IPS-NIHi7 (cell line): ENCODE data around the gene TMPRSS4.

Source experiments
- DNase-seq: peaks from one replicate; pipeline ENCODE4 v3.0.0; 2012; ENCODE audit warnings: mixed read lengths; ENCODE audit errors: extremely low spot score

TMPRSS4 gene

GRCh38 chr11:118105657-118106305 lies 28.9 kb downstream of the TMPRSS4 start:
- no peak for DNase-seq

DNA sequence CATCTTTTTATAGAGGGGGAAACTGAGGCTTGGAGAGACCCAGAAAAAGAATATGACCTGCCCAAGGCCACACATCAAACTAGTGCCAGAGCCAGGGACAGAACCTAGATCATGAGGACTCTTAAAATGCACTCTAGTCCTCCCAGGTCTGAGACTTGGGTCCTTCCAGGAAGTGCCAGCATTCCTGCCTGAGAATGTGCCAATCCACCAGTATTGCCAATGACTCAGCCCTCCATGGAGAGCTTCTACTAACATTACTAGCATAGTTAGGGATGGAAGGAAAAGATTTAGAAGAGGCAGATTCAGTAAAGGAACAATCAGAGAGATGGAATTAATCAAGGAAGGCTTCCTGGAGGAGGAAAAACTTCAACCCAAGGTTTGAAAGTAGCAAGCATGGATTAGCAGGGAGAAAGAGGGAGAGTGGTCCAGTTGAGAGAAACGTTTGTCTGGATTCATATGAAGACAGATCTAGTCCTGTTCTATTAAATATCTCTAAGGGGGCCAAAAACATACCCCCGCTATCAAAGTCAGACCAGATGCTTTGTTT lies 30.0 kb downstream of the TMPRSS4 start:
- no peak for DNase-seq

- peak; percentile 58 for DNase-seq
These were observed 31.6 kb downstream of the TMPRSS4 start for GRCh38 chr11:118108513-118108912.

- DNase-seq = no peak
These were observed 32.4 kb downstream of the TMPRSS4 start for GRCh38 chr11:118109231-118109630.

- DNase-seq = no peak
These were observed 34.3 kb downstream of the TMPRSS4 start for GRCh38 chr11:118111019-118111743.

GRCh38 chr11:118111744-118112035 lies 34.8 kb downstream of the TMPRSS4 start:
- no peak for DNase-seq

DNA sequence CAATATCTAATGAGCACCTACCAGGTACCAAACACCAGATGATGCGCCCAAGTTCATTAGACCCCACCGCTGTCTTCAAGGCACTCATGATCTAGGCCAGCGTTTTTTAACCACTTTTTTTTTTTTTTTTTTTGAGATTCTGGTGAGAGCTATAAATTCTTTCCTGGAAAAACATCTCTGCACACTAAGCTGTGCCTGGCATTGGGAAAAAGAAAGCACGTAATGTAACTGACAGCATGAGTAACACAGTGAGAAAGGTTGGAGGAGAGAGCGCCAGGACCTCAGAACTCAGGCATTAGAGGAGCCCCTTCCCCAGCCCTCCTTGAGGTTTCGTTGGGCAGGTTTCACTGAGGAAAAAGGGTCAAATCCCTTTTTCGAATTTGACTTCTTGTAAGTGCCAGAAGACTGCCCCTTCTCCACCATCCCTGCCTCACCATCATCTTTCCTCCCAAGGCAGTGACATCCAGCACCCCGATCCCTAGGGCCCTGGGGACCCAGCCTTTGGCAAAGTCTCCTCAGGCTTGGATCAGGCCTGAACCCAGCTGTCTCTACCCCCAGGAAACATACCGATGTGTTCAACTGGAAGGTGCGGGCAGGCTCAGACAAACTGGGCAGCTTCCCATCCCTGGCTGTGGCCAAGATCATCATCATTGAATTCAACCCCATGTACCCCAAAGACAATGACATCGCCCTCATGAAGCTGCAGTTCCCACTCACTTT lies 36.0 kb downstream of the TMPRSS4 start:
- no peak for DNase-seq

DNA sequence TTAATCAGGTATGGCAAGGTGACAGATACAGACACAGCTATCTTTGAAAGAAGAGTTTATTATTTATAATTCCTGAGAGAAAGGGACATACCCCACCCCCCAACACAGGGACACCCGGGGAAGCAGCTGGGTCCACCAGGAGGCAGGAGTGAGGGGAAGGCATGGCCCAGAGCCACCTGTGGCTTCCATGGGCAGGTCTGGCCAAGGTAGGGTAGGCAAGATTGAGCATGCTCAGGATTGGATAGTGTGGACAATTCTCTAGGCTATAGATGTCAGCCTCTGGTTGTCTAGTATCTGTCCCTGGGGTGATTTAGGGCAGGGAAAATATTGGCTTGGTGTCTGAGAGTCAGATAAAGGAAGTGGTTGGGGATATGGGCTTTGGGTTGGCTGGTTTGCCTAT lies 37.4 kb downstream of the TMPRSS4 start:
- DNase-seq = no peak

GRCh38 chr11:118115048-118115447 lies 38.2 kb downstream of the TMPRSS4 start:
- no peak for DNase-seq

DNA sequence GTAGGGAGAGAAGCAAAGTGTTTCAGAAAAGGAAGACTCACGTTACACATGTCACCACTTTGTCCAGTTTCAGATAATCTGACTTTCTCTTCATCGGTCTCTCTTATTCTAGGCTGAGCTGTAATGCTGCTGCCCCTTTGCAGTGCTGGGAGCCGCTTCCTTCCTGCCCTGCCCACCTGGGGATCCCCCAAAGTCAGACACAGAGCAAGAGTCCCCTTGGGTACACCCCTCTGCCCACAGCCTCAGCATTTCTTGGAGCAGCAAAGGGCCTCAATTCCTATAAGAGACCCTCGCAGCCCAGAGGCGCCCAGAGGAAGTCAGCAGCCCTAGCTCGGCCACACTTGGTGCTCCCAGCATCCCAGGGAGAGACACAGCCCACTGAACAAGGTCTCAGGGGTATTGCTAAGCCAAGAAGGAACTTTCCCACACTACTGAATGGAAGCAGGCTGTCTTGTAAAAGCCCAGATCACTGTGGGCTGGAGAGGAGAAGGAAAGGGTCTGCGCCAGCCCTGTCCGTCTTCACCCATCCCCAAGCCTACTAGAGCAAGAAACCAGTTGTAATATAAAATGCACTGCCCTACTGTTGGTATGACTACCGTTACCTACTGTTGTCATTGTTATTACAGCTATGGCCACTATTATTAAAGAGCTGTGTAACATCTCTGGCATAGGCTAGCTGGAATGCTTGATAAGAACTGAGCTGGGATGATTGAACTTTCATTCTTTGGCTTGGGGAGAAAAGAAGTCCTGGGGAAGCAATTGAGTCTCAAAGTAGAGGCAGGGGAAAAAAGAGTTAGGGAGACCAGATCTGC lies 41.1 kb downstream of the TMPRSS4 start:
- DNase-seq = no peak

GRCh38 chr11:118120793-118121192 lies 43.9 kb downstream of the TMPRSS4 start:
- no peak for DNase-seq

DNA sequence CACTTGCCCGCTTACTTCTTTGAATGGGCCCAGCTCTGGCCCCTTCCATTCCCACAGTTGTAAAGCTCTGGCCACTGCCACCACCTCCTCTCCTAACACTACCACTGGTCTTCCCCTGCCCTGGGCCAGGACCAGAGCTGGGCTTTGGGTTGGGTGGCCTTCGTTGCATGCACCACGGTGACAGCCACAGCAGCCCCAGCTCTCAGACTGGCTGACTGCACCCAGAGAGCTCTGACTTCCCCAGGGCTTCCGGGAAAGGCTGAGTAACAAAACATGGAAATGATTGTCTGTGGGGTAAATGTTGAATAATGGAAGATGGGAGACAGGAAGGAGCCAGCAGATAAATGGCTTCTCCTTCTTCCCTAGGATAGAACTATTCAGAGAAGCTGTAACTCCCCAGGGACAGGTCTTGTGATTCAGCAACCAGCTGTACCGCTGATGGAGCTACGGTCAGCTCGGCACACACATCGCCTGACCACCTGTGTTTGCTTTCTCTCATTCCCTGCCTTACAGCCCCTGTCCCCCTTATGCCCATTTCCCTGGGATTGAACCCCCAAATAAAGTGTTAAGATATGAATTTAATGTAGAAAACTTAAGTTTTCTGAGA lies 48.2 kb downstream of the TMPRSS4 start:
- DNase-seq = no peak

GRCh38 chr11:118126082-118126838 lies 49.4 kb downstream of the TMPRSS4 start:
- no peak for DNase-seq

GRCh38 chr11:118128310-118128709 lies 51.4 kb downstream of the TMPRSS4 start:
- no peak for DNase-seq

GRCh38 chr11:118128721-118129470 lies 52.0 kb downstream of the TMPRSS4 start:
- no peak for DNase-seq

DNA sequence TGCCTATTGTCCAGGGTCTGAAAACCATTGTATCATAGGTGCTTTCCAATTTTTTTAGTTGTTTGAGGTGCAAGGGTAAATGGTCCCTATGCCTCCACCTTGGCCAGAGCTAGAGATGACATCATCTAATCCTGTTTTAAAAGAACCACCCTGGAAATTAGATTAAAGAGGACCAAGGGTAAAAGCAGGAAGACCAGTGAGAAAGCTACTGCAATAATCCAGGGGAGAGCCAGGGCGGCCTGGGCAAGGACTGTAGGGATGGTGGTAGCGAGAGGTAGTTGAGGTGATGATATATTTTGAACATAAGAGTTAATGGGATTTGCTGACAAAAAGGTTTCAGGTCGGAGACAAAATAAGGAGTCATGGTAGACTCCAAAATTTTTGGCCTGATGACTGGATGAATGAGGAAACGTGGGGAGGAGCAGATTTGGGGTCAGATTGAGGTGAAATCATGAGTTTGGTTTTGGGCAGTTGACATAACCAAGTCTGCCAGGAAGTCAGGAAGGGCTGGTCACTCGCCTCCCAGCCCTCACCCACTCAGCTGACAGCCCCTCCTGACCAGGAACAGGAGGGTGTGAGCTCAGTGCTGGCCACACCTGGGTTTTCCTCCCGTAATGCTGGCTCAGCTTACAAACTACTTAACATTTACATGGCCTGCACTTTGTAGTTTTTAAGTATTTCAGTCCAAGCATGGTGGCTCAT lies 52.7 kb downstream of the TMPRSS4 start:
- DNase-seq = no peak

DNA sequence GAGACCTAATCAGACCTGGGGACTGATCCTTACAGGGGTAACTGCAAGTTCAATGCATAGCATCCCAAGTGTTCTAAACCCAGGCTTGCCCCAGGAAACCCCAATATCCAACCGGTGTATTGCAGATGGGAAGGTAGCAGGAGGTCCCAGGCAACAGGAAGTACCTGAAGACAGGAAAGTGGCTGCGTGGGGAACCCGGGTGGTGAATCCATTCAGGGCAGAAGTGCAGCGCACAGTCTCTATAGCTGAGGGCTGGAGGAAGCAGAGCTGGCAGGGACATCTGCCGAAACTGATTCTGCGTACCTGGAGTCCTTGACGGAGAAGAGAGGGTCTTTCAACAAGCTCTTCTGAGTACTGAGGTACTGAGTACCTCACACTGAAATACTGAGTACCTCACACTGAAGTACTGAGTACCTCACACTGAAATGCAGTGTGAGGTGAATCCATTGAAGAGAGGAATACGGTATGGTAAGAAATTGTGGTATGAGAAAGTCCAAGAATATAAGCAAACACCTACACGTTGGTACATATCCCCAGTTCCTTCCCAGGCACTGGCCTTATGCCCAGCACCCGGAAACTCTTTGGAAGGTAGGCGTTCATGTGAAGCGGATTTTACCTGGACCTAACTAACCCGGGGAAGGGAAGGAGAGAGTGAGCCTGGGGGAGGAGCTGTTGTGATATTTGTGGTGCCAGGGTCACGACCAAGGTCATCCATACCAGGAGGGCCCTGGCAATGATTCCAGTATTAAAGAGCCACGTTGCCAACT lies 55.7 kb downstream of the TMPRSS4 start:
- DNase-seq = no peak

DNA sequence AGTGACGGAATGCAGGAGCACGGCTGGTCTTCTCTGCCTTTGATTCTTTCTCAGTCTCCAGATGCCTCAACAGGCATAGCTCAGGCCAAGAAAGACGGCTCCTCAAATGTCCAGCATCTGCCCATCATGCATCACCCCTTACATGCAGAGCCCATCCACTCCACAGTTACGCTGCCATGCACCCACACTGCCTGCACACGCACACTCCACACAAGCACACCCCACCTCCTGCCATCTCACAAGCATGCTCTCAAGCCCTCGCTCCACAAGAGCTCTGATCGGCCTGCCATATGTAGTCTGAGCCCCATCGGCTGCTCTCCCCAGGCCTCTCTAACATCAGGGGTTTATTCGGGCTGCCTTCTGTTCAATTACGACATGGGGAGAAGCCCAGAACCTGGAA lies 56.9 kb downstream of the TMPRSS4 start:
- no peak for DNase-seq
